G401.6 (cell line): ENCODE results near the gene DRAXIN.

Experiments used
- FAIRE-seq: peaks from 2 replicates; lab custom pipeline; 2012; peaks lifted over from hg19 to GRCh38; lab: Jason Lieb, UNC

The DRAXIN gene

GRCh38 chr1:11712285-11712684 is 20.8 kb downstream of the DRAXIN start:
- FAIRE-seq, result no peak

- no peak for FAIRE-seq
Observed at GRCh38 chr1:11713095-11713494, 21.6 kb downstream of the DRAXIN start.

- no peak for FAIRE-seq
Observed at GRCh38 chr1:11714831-11715575, 23.5 kb downstream of the DRAXIN start.

- no peak for FAIRE-seq
Observed at GRCh38 chr1:11719313-11720032, 28.0 kb downstream of the DRAXIN start.

GRCh38 chr1:11720033-11720376 is 28.5 kb downstream of the DRAXIN start:
- FAIRE-seq, result no peak

- FAIRE-seq, result no peak
Observed at GRCh38 chr1:11720525-11720924, 29.0 kb downstream of the DRAXIN start.

- FAIRE-seq, result no peak
Observed at GRCh38 chr1:11721311-11721710, 29.8 kb downstream of the DRAXIN start.

GRCh38 chr1:11722538-11722937 is 31.0 kb downstream of the DRAXIN start:
- FAIRE-seq, result no peak

GRCh38 chr1:11725616-11726015 is 34.1 kb downstream of the DRAXIN start:
- FAIRE-seq, result no peak

- FAIRE-seq, result no peak
Observed at GRCh38 chr1:11727119-11727518, 35.6 kb downstream of the DRAXIN start.

- FAIRE-seq, result no peak
Observed at GRCh38 chr1:11728126-11728806, 36.8 kb downstream of the DRAXIN start.

- FAIRE-seq, result no peak
Observed at GRCh38 chr1:11729155-11729497, 37.6 kb downstream of the DRAXIN start.

GRCh38 chr1:11729498-11730428 is 38.3 kb downstream of the DRAXIN start:
- no peak for FAIRE-seq

GRCh38 chr1:11730429-11730891 is 39.0 kb downstream of the DRAXIN start:
- FAIRE-seq, result peak; percentile 23

GRCh38 chr1:11731691-11732283 is 40.3 kb downstream of the DRAXIN start:
- no peak for FAIRE-seq

- no peak for FAIRE-seq
Observed at GRCh38 chr1:11733306-11733705, 41.8 kb downstream of the DRAXIN start.

- FAIRE-seq, result no peak
Observed at GRCh38 chr1:11735531-11735853, 44.0 kb downstream of the DRAXIN start.

GRCh38 chr1:11735854-11736745 is 44.6 kb downstream of the DRAXIN start, which contains the start of gene AGTRAP:
Gene AGTRAP, plus strand, starts transcription at chr1:11736136. Its CDS starts 73 bp downstream, at chr1:11736209.
- peak; percentile 37 for FAIRE-seq

GRCh38 chr1:11736746-11737639 is 45.5 kb downstream of the DRAXIN start:
- FAIRE-seq, result peak; percentile 87

GRCh38 chr1:11738096-11738495 is 46.6 kb downstream of the DRAXIN start:
- no peak for FAIRE-seq
